OCI-LY1 (cell line): ENCODE measurements around the gene LMNA.

Experiments used
- H2AFZ ChIP-seq: fragments of 200-600 bp; sonication (generic), shearing (Covaris generic); 2 replicates; pipeline ENCODE4 v1.6.0; 2014; ENCODE audit warnings: antibody characterized with exemption, mild to moderate bottlenecking, low read length
- H3F3A ChIP-seq: fragments of 200-600 bp; sonication (generic), shearing (Covaris generic); 2 replicates; pipeline ENCODE4 v1.6.0; 2014; ENCODE audit warnings: mild to moderate bottlenecking, antibody characterized with exemption, low read length, moderate library complexity; ENCODE audit not compliant: insufficient read depth
- H3K27ac ChIP-seq: fragments of 200-600 bp; sonication (generic); 2 replicates; pipeline ENCODE4 v1.5.1; 2014; ENCODE audit warnings: low read length, mixed run types, mild to moderate bottlenecking, low read depth; ENCODE audit not compliant: poor library complexity, severe bottlenecking
- H3K27me3 ChIP-seq: fragments of 200-600 bp; sonication (generic); 2 replicates; pipeline ENCODE4 v1.6.0; 2014; ENCODE audit warnings: antibody characterized with exemption, mild to moderate bottlenecking, low read length, moderate library complexity; ENCODE audit not compliant: insufficient read depth
- H3K36me3 ChIP-seq: fragments of 200-600 bp; sonication (generic); 2 replicates; pipeline ENCODE4 v1.6.1; 2014; ENCODE audit warnings: mild to moderate bottlenecking, antibody characterized with exemption, low read length, moderate library complexity, mixed read lengths; ENCODE audit not compliant: insufficient read depth
- H3K4me1 ChIP-seq: fragments of 200-600 bp; sonication (generic); 2 replicates; pipeline ENCODE4 v1.5.1; 2014; ENCODE audit warnings: mild to moderate bottlenecking, low read length, moderate library complexity; ENCODE audit not compliant: insufficient read depth, severe bottlenecking
- H3K4me2 ChIP-seq: fragments of 200-600 bp; sonication (generic), shearing (Covaris generic); 2 replicates; pipeline ENCODE4 v1.6.1; 2014; ENCODE audit warnings: low read length
- H3K4me3 ChIP-seq: fragments of 200-600 bp; sonication (generic); 2 replicates; pipeline ENCODE4 v1.5.1; 2014; ENCODE audit warnings: low read length, low read depth, mild to moderate bottlenecking, mixed read lengths; ENCODE audit not compliant: poor library complexity, severe bottlenecking
- H3K79me2 ChIP-seq: fragments of 200-600 bp; shearing (Covaris generic); 2 replicates; pipeline ENCODE4 v1.6.1; 2016; ENCODE audit warnings: mixed run types, low read length, mixed read lengths; ENCODE audit not compliant: insufficient read depth
- H3K9ac ChIP-seq: fragments of 200-600 bp; sonication (generic), shearing (Covaris generic); 2 replicates; pipeline ENCODE4 v1.6.1; 2014; ENCODE audit warnings: mild to moderate bottlenecking, low read length, mixed read lengths
- H3K9me2 ChIP-seq: fragments of 200-600 bp; sonication (generic), shearing (Covaris generic); 2 replicates; pipeline ENCODE4 v1.6.1; 2014; ENCODE audit warnings: low read depth, mild to moderate bottlenecking, low read length, mixed read lengths
- H3K9me3 ChIP-seq: fragments of 200-600 bp; shearing (Covaris generic); 2 replicates; pipeline ENCODE4 v1.6.1; 2014; ENCODE audit warnings: low read length, mixed read lengths
- H4K20me1 ChIP-seq: fragments of 200-600 bp; sonication (generic), shearing (Covaris generic); 2 replicates; pipeline ENCODE4 v1.6.0; 2016; ENCODE audit warnings: mild to moderate bottlenecking, low read length; ENCODE audit not compliant: insufficient read depth
- CTCF ChIP-seq: fragments of 200-600 bp; sonication (generic), shearing (Covaris generic); IDR thresholded peaks from 2 replicates; pipeline ENCODE4 v1.5.1; 2017; ENCODE audit warnings: mild to moderate bottlenecking, antibody characterized with exemption, low read length, moderate library complexity, mixed read lengths
- EZH2 ChIP-seq: fragments of 200-600 bp; sonication (generic), shearing (Covaris generic); IDR thresholded peaks from 2 replicates; pipeline ENCODE4 v1.8.0; 2017; ENCODE audit warnings: borderline replicate concordance, mixed run types, mild to moderate bottlenecking, antibody characterized with exemption, low read length, moderate library complexity, mixed read lengths

Gene LMNA

GRCh38 chr1:156117414-156118176 lies 3.1 kb downstream of the LMNA start:
- Histone ChIP-seq H3K4me1 (peaks cover 10% of the 10 kb centered on the region), H3K36me3 (no peaks in the 10 kb centered on the region), H3F3A (no peaks in the 10 kb centered on the region), H3K27ac (no peak overlapping the region), H4K20me1 (no peaks in the 10 kb centered on the region), H3K9me3 (no peaks in the 10 kb centered on the region), H3K9me2 (no peaks in the 10 kb centered on the region), H3K4me3 (no peak overlapping the region), H3K9ac (no peak overlapping the region), H2AFZ (no peak overlapping the region), H3K27me3 (no peaks in the 10 kb centered on the region), H3K79me2 (no peaks in the 10 kb centered on the region), H3K4me2 (no peak overlapping the region)
- TF ChIP-seq EZH2 = no peak
- no peak for TF ChIP-seq CTCF

GRCh38 chr1:156118177-156118868 lies 3.8 kb downstream of the LMNA start:
- Histone ChIP-seq H3K9me3 (no peaks in the 10 kb centered on the region), H3K9me2 (no peaks in the 10 kb centered on the region), H3K27me3 (no peaks in the 10 kb centered on the region), H3K27ac (no peak overlapping the region), H3K4me3 (no peak overlapping the region), H3K79me2 (no peaks in the 10 kb centered on the region), H3K9ac (no peak overlapping the region), H3K4me1 (peaks cover 10% of the 10 kb centered on the region), H3K4me2 (no peak overlapping the region), H2AFZ (no peak overlapping the region), H4K20me1 (no peaks in the 10 kb centered on the region), H3F3A (no peaks in the 10 kb centered on the region), H3K36me3 (no peaks in the 10 kb centered on the region)
- TF ChIP-seq CTCF = no peak
- TF ChIP-seq EZH2 = no peak

GRCh38 chr1:156119503-156120209 lies 5.1 kb downstream of the LMNA start:
- Histone ChIP-seq H3K9me2 (no peaks in the 10 kb centered on the region), H3K79me2 (no peaks in the 10 kb centered on the region), H4K20me1 (no peaks in the 10 kb centered on the region), H3K4me3 (no peak overlapping the region), H3K27ac (no peak overlapping the region), H3K9ac (no peak overlapping the region), H3K4me1 (peaks cover 14% of the 10 kb centered on the region), H3K4me2 (no peak overlapping the region), H3K36me3 (no peaks in the 10 kb centered on the region), H3F3A (no peaks in the 10 kb centered on the region), H3K27me3 (no peaks in the 10 kb centered on the region), H2AFZ (no peak overlapping the region), H3K9me3 (no peaks in the 10 kb centered on the region)
- TF ChIP-seq EZH2 = no peak
- no peak for TF ChIP-seq CTCF
